Adrenal gland (tissue), 12 donors: ENCODE measurements around the gene KBTBD6. TPM values are rescaled to one million over a fixed set of nuclear protein-coding genes. Genes with fewer than 3 reads are reported as not detected.
"Not testable (repeated sequence)": the region's sequence is repeated elsewhere in the genome, so short reads cannot be mapped to it uniquely, and the experiment has no call there.

ENCODE experiments used
- DNase-seq, 7 donors: peaks; one replicate each; pipeline ENCODE4 v3.0.0-alpha.2; 2019 to 2020
- H3K27ac ChIP-seq, 5 donors: fragments of 200-600 bp; sonication (generic) in 4 of 5; 1 replicate in 3 of 5; 2 replicates in 2 of 5; pipeline versions ENCODE4 v1.5.1 to v1.8.0; 2016 to 2020; ENCODE audit warnings: mild to moderate bottlenecking in 1 of 5
- H3K27me3 ChIP-seq: fragments of 200-600 bp; 2 replicates; pipeline ENCODE4 v1.8.0; 2021
- H3K36me3 ChIP-seq, 2 donors: fragments of 200-600 bp; replicated peaks in 1 of 2; 1 replicate in 1 of 2; 2 replicates in 1 of 2; pipeline versions ENCODE4 v1.5.1 to v1.8.0; 2018 to 2022
- H3K4me1 ChIP-seq, 2 donors: fragments of 200-600 bp; replicated peaks in 1 of 2; 1 replicate in 1 of 2; 2 replicates in 1 of 2; pipeline versions ENCODE4 v1.5.1 to v1.8.0; 2018 to 2021
- H3K4me3 ChIP-seq, 4 donors: fragments of 200-600 bp; sonication (generic) in 3 of 4; one replicate each; pipeline ENCODE4 v1.5.1; 2016 to 2018
- H3K9me3 ChIP-seq, 3 donors: fragments of 200-600 bp; sonication (generic) in 1 of 3; replicated peaks in 1 of 3; 1 replicate in 2 of 3; 2 replicates in 1 of 3; pipeline versions ENCODE4 v1.5.1 to v1.8.0; 2016 to 2021
- CTCF ChIP-seq, 6 experiments: fragments of 450-650 bp in 4 of 6; fragments of 200-600 bp in 2 of 6; sonication (generic) in 1 of 6; IDR thresholded peaks; 1 replicate in 5 of 6; 2 replicates in 1 of 6; pipeline versions ENCODE4 v1.5.1 to v1.8.0; 2016 to 2021; ENCODE audit warnings: antibody characterized with exemption in 6 of 6, mild to moderate bottlenecking in 2 of 6, moderate library complexity in 1 of 6
- POLR2A ChIP-seq, 2 donors: fragments of 450-650 bp; IDR thresholded peaks; one replicate each; pipeline ENCODE4 v1.6.1; 2017; ENCODE audit warnings: antibody characterized with exemption in 2 of 2, mild to moderate bottlenecking in 2 of 2, moderate library complexity in 1 of 2
- WGBS, 4 donors: extraction: QIAGEN DNeasy Blood & Tissue Kit in 2 of 4; methylation state at CpG; one replicate each; pipeline versions ENCODE4 v1.1.5 to v1.1.7; 2013 to 2017; 5-methylcytosine and 5-hydroxymethylcytosine counted together
- intact Hi-C, 2 donors: fragments of 100-400 bp; cut with DNase I; formaldehyde crosslinking; loops; one replicate each; pipeline versions ENCODE4 v1.14.1 to v1.15.0; 2022 to 2023
- polyA plus RNA-seq, 3 donors: library from polyadenylated mRNA; stranded (reverse); fragments of 200-250 nt in 2 of 3; fragments of 350-450 nt in 1 of 3; fragmentation: Illumina TruSeq in 1 of 3; extraction: RNeasy Lipid Tissue Mini Kit (QIAGEN cat#74804) in 1 of 3; gene quantifications; one replicate each; pipeline ENCODE4 v1.2.3, GENCODE V29; 2013 to 2014
- total RNA-seq, 9 donors: library from RNA; depleted of rRNA in 4 of 9; stranded (reverse); fragments of >200 nt in 4 of 9; fragments of 120-200 nt in 1 of 9; fragmentation: NEBNext Ultra II Directional in 1 of 9; extraction: Animal tissue kit (Norgen Biotek cat#: 25700) in 1 of 9; gene quantifications; one replicate each; pipeline versions ENCODE4 v1.1.0 to v1.2.4, GENCODE V29; 2013 to 2023
- donor health status: healthy with polysubstance abuse.
- donor health status: Bipolar disorder and iron deficiency.
- donor health status: DM: yes; HTN: yes; CAD: no.
- donor health status: DM: no; HTN: no; CAD: no.
- donor health status: DM: no; HTN: no; CAD: no.
- donor health status: DM: yes; HTN: yes; CAD: no.

Gene KBTBD6
- total and polyA plus RNA-seq, 12 donors = 3.2 to 15.9 (median 12.7) TPM

GRCh38 chr13:41107104-41107571 is 25.5 kb downstream of the KBTBD6 start:
- H3K36me3 ChIP-seq = no peaks in the 10 kb centered on the region
- no peak overlapping the region for H3K4me3 ChIP-seq
- no peak overlapping the region for H3K27ac ChIP-seq
- no peak for DNase-seq
- no peak for TF ChIP-seq POLR2A (IDR thresholded peaks at IDR 0.05)
- no peaks in the 10 kb centered on the region for H3K27me3 ChIP-seq
- 86 to 92% (median 90%) methylated on average over 6 to 15 of the region's 15 CpGs for WGBS, 4 donors
- intact Hi-C loops = no loop called here
- no peaks in the 10 kb centered on the region for H3K9me3 ChIP-seq
- no peaks in the 10 kb centered on the region for H3K4me1 ChIP-seq

- no peak for DNase-seq
- Histone ChIP-seq H3K9me3 (no peaks in the 10 kb centered on the region), H3K4me3 (no peak overlapping the region), H3K27ac (no peak overlapping the region), H3K4me1 (no peaks in the 10 kb centered on the region), H3K27me3 (no peaks in the 10 kb centered on the region), H3K36me3 (no peaks in the 10 kb centered on the region)
- TF ChIP-seq POLR2A (IDR thresholded peaks at IDR 0.05) = no peak
- TF ChIP-seq CTCF (IDR thresholded peaks at IDR 0.05) = no peak
- intact Hi-C loops = no loop called here
These were observed 32.6 kb downstream of the KBTBD6 start for GRCh38 chr13:41099986-41100385.

- 96 to 98% (median 97%) methylated on average over 1 of the region's 1 CpG for WGBS, 4 donors
- H3K9me3 ChIP-seq = no peaks in the 10 kb centered on the region
These were observed 33.8 kb downstream of the KBTBD6 start for GRCh38 chr13:41098761-41099160.

GRCh38 chr13:41095681-41096080 is 36.9 kb downstream of the KBTBD6 start:
- H3K36me3 ChIP-seq, intact Hi-C loops: not testable (repeated sequence)
- 87 to 100% (median 92%) methylated on average over 2 of the region's 2 CpGs for WGBS, 4 donors

More at GRCh38 chr13:41098761-41099160, 33.8 kb downstream of the KBTBD6 start:
- H3K4me3 ChIP-seq = no peak overlapping the region
- DNase-seq = no peak
- H3K27ac ChIP-seq = no peak overlapping the region
- no peaks in the 10 kb centered on the region for H3K4me1 ChIP-seq
- TF ChIP-seq POLR2A (IDR thresholded peaks at IDR 0.05) = no peak
- TF ChIP-seq CTCF (IDR thresholded peaks at IDR 0.05) = no peak
- no peaks in the 10 kb centered on the region for H3K27me3 ChIP-seq
- H3K36me3 ChIP-seq = no peaks in the 10 kb centered on the region
- intact Hi-C loops = no loop called here

GRCh38 chr13:41085961-41086585 is 46.5 kb downstream of the KBTBD6 start:
- DNase-seq = no peak
- no peak overlapping the region for H3K4me3 ChIP-seq
- intact Hi-C loops = no loop called here
- H3K36me3 ChIP-seq = peaks cover 0 to 12% of the 10 kb centered on the region in 2 donors
- H3K4me1 ChIP-seq = no peaks in the 10 kb centered on the region
- H3K9me3 ChIP-seq = no peaks in the 10 kb centered on the region
- H3K27ac ChIP-seq = no peak overlapping the region
- 71 to 79% (median 77%) methylated on average over 2 of the region's 2 CpGs for WGBS, 4 donors
- H3K27me3 ChIP-seq = no peaks in the 10 kb centered on the region
- TF ChIP-seq POLR2A (IDR thresholded peaks at IDR 0.05) = no peak
- no peak for TF ChIP-seq CTCF (IDR thresholded peaks at IDR 0.05)

More at GRCh38 chr13:41095681-41096080, 36.9 kb downstream of the KBTBD6 start:
- H3K27me3 ChIP-seq, DNase-seq, H3K9me3 ChIP-seq, H3K4me1 ChIP-seq, H3K27ac ChIP-seq, H3K4me3 ChIP-seq: not testable (repeated sequence)
